Duodenal mucosa (tissue), 2 donors: Measurements from ENCODE around the gene EIF4G2.

Source experiments
- H3K27ac ChIP-seq: one replicate; pipeline ENCODE4 v1.7.0; 2013; ENCODE audit warnings: low read depth, low read length
- H3K27me3 ChIP-seq, 2 donors: one replicate each; pipeline ENCODE4 v1.7.0; 2013; ENCODE audit warnings: low read length in 2 of 2, control low read depth in 1 of 2; ENCODE audit not compliant: insufficient read depth in 2 of 2, control insufficient read depth in 1 of 2
- H3K36me3 ChIP-seq, 2 donors: one replicate each; pipeline ENCODE4 v1.7.0; 2013; ENCODE audit warnings: low read length in 2 of 2, control low read depth in 1 of 2; ENCODE audit not compliant: insufficient read depth in 2 of 2, control insufficient read depth in 1 of 2
- H3K4me1 ChIP-seq, 2 donors: one replicate each; pipeline ENCODE4 v1.7.0; 2013; ENCODE audit warnings: low read length in 2 of 2, control low read depth in 1 of 2; ENCODE audit not compliant: insufficient read depth in 2 of 2, control insufficient read depth in 1 of 2
- H3K4me3 ChIP-seq, 2 donors: one replicate each; pipeline ENCODE4 v1.7.0; 2013; ENCODE audit warnings: low read length in 2 of 2, low read depth in 1 of 2
- H3K9ac ChIP-seq, 2 donors: one replicate each; pipeline ENCODE4 v1.7.0; 2013; ENCODE audit warnings: low read length in 2 of 2, low read depth in 1 of 2
- H3K9me3 ChIP-seq, 2 donors: one replicate each; pipeline ENCODE4 v1.7.0; 2013; ENCODE audit warnings: low read length in 2 of 2, control low read depth in 1 of 2; ENCODE audit not compliant: control insufficient read depth in 1 of 2

Gene EIF4G2

GRCh38 chr11:10809373-10810160 lies 841 bp upstream of the EIF4G2 start:
- Histone ChIP-seq H3K9ac (peak overlapping the region; percentile 78 to 100), H3K36me3 (peaks cover 21 to 22% of the 10 kb centered on the region in 2 donors), H3K27ac (peak overlapping the region; percentile 94), H3K4me1 (peaks cover 21 to 33% of the 10 kb centered on the region in 2 donors), H3K4me3 (peak overlapping the region; percentile 89 to 95), H3K27me3 (no peaks in the 10 kb centered on the region), H3K9me3 (no peaks in the 10 kb centered on the region)

GRCh38 chr11:10808235-10808552 lies 532 bp downstream of the EIF4G2 start:
- H3K36me3 ChIP-seq: peaks cover 35 to 36% of the 10 kb centered on the region in 2 donors
- H3K9me3 ChIP-seq: no peaks in the 10 kb centered on the region
- peak overlapping the region; percentile 89 to 99 for H3K4me3 ChIP-seq
- peaks cover 21 to 45% of the 10 kb centered on the region in 2 donors for H3K4me1 ChIP-seq
- H3K27me3 ChIP-seq: no peaks in the 10 kb centered on the region
- H3K27ac ChIP-seq: peak overlapping the region; percentile 99
- peak overlapping the region; percentile 97 to 100 for H3K9ac ChIP-seq

GRCh38 chr11:10807493-10808234 lies 1.1 kb downstream of the EIF4G2 start:
- peaks cover 40 to 41% of the 10 kb centered on the region in 2 donors for H3K36me3 ChIP-seq
- no peaks in the 10 kb centered on the region for H3K27me3 ChIP-seq
- peak overlapping the region; percentile 97 to 100 for H3K9ac ChIP-seq
- no peaks in the 10 kb centered on the region for H3K9me3 ChIP-seq
- peak overlapping the region; percentile 89 to 99 for H3K4me3 ChIP-seq
- H3K4me1 ChIP-seq: peaks cover 21 to 45% of the 10 kb centered on the region in 2 donors
- peak overlapping the region; percentile 99 for H3K27ac ChIP-seq

- Histone ChIP-seq H3K4me3 (peak overlapping the region; percentile 89 to 99), H3K27ac (no peak overlapping the region)
Measured at GRCh38 chr11:10806206-10806605, 2.5 kb downstream of the EIF4G2 start.

GRCh38 chr11:10805741-10806140 lies 3.0 kb downstream of the EIF4G2 start:
- H3K4me3 ChIP-seq: peak overlapping the region in 1 of 2 donors; percentile 16
- peaks cover 21 to 45% of the 10 kb centered on the region in 2 donors for H3K4me1 ChIP-seq
- H3K27ac ChIP-seq: no peak overlapping the region
- no peaks in the 10 kb centered on the region for H3K9me3 ChIP-seq
- no peak overlapping the region for H3K9ac ChIP-seq
- H3K36me3 ChIP-seq: peaks cover 59% of the 10 kb centered on the region in 2 donors
- no peaks in the 10 kb centered on the region for H3K27me3 ChIP-seq

More at GRCh38 chr11:10806206-10806605, 2.5 kb downstream of the EIF4G2 start:
- no peaks in the 10 kb centered on the region for H3K9me3 ChIP-seq
- H3K36me3 ChIP-seq: peaks cover 54 to 55% of the 10 kb centered on the region in 2 donors
- peaks cover 21 to 45% of the 10 kb centered on the region in 2 donors for H3K4me1 ChIP-seq
- no peaks in the 10 kb centered on the region for H3K27me3 ChIP-seq
- no peak overlapping the region for H3K9ac ChIP-seq

- Histone ChIP-seq H3K27ac (no peak overlapping the region), H3K4me1 (peaks cover 16 to 39% of the 10 kb centered on the region in 2 donors), H3K9me3 (no peaks in the 10 kb centered on the region), H3K36me3 (peaks cover 78 to 80% of the 10 kb centered on the region in 2 donors), H3K9ac (no peak overlapping the region), H3K4me3 (no peak overlapping the region), H3K27me3 (no peaks in the 10 kb centered on the region)
Measured at GRCh38 chr11:10803676-10804075, 5.0 kb downstream of the EIF4G2 start.

- Histone ChIP-seq H3K27ac (no peak overlapping the region), H3K4me3 (no peak overlapping the region), H3K9me3 (no peaks in the 10 kb centered on the region), H3K9ac (no peak overlapping the region), H3K36me3 (peaks cover 87 to 93% of the 10 kb centered on the region in 2 donors), H3K27me3 (no peaks in the 10 kb centered on the region), H3K4me1 (peaks cover 0 to 20% of the 10 kb centered on the region in 2 donors)
Measured at GRCh38 chr11:10800292-10800691, 8.4 kb downstream of the EIF4G2 start.

GRCh38 chr11:10798330-10798928 lies 10.3 kb downstream of the EIF4G2 start:
- Histone ChIP-seq H3K27ac (no peak overlapping the region), H3K36me3 (peaks cover 68 to 75% of the 10 kb centered on the region in 2 donors), H3K9ac (no peak overlapping the region), H3K4me1 (peaks cover 0 to 1% of the 10 kb centered on the region in 2 donors), H3K27me3 (no peaks in the 10 kb centered on the region), H3K9me3 (no peaks in the 10 kb centered on the region), H3K4me3 (no peak overlapping the region)

GRCh38 chr11:10797531-10797930 lies 11.2 kb downstream of the EIF4G2 start:
- Histone ChIP-seq H3K4me3 (no peak overlapping the region), H3K9ac (no peak overlapping the region), H3K9me3 (no peaks in the 10 kb centered on the region), H3K36me3 (peaks cover 61 to 66% of the 10 kb centered on the region in 2 donors), H3K4me1 (peaks cover 0 to 5% of the 10 kb centered on the region in 2 donors), H3K27me3 (no peaks in the 10 kb centered on the region), H3K27ac (no peak overlapping the region)

- no peak overlapping the region for H3K27ac ChIP-seq
- H3K4me3 ChIP-seq: no peak overlapping the region
- no peaks in the 10 kb centered on the region for H3K9me3 ChIP-seq
- peaks cover 0 to 8% of the 10 kb centered on the region in 2 donors for H3K4me1 ChIP-seq
- no peak overlapping the region for H3K9ac ChIP-seq
- H3K36me3 ChIP-seq: peaks cover 55 to 61% of the 10 kb centered on the region in 2 donors
- no peaks in the 10 kb centered on the region for H3K27me3 ChIP-seq
Measured at GRCh38 chr11:10797001-10797400, 11.7 kb downstream of the EIF4G2 start.
